ENCODE data around the gene RIC3.

GRCh38 chr11:8098879-8099278, 69.9 kb downstream of the RIC3 start:
- TF ChIP-seq CTCF (conservative IDR thresholded peaks at IDR 0.05; ENCODE audit: low read depth, low read length) = no peak
- no peak for TF ChIP-seq EZH2 (IDR thresholded peaks at IDR 0.05; ENCODE audit: borderline replicate concordance, low read depth, low read length, poor library complexity, severe bottlenecking)
